GM12878 (cell line): ENCODE data around the gene MAFG. TPM values are rescaled to one million over a fixed set of nuclear protein-coding genes. Genes with fewer than 3 reads are reported as not detected.
A peak's percentile ranks its signal among the peaks of the same experiment; 100 is the strongest.

Experiments used
- BCL3 ChIP-seq: IDR thresholded peaks from 2 replicates; pipeline ENCODE4 v1.6.1; 2011; ENCODE audit warnings: borderline replicate concordance, low read depth, mild to moderate bottlenecking, moderate library complexity, low read length; ENCODE audit not compliant: insufficient read depth, poor library complexity, severe bottlenecking
- CBFB ChIP-seq: IDR thresholded peaks from 2 replicates; pipeline ENCODE4 v1.6.1; 2016; ENCODE audit warnings: antibody characterized with exemption, low read depth
- CHD1 ChIP-seq: IDR thresholded peaks from 2 replicates; pipeline ENCODE4 v1.6.1; 2012; ENCODE audit warnings: low read depth, low read length, improper control_type of control experiment
- CREM ChIP-seq: IDR thresholded peaks from 2 replicates; pipeline ENCODE4 v1.6.1; 2014; ENCODE audit warnings: antibody characterized with exemption, low read depth
- CTCF ChIP-seq, 3 experiments: IDR thresholded peaks in 2 of 3; conservative IDR thresholded peaks in 1 of 3; 2 replicates each; pipeline ENCODE4 v1.5.1; 2011; ENCODE audit warnings: low read depth in 3 of 3, low read length in 3 of 3, mild to moderate bottlenecking in 3 of 3, control low read depth in 2 of 3, moderate library complexity in 2 of 3, inconsistent platforms in 1 of 3, mixed read lengths in 1 of 3; ENCODE audit not compliant: control insufficient read depth in 2 of 3, insufficient read depth in 1 of 3; ENCODE audit errors: extremely low read depth in 1 of 3
- IRF5 ChIP-seq: fragments of 450-650 bp; IDR thresholded peaks from 2 replicates; pipeline ENCODE4 v1.6.1; 2017; ENCODE audit warnings: borderline replicate concordance
- NFYA ChIP-seq: IDR thresholded peaks from 2 replicates; pipeline ENCODE4 v1.6.1; 2011; ENCODE audit warnings: low read depth, mild to moderate bottlenecking, low read length, improper control_type of control experiment, borderline replicate concordance
- NR2C1 ChIP-seq: fragments of 450-650 bp; IDR thresholded peaks from 2 replicates; pipeline ENCODE4 v1.6.1; 2017; ENCODE audit warnings: antibody characterized with exemption, mild to moderate bottlenecking, moderate library complexity
- POLR2AphosphoS2 ChIP-seq: IDR thresholded peaks from 2 replicates; pipeline ENCODE4 v1.6.1; 2011; ENCODE audit warnings: low read depth, mild to moderate bottlenecking, low read length, improper control_type of control experiment, moderate library complexity
- SMARCA5 ChIP-seq: fragments of 450-650 bp; IDR thresholded peaks from 2 replicates; pipeline ENCODE4 v1.6.1; 2017; ENCODE audit warnings: mild to moderate bottlenecking
- SPI1 ChIP-seq: IDR thresholded peaks from 2 replicates; pipeline ENCODE4 v1.6.1; 2011; ENCODE audit warnings: low read depth, mild to moderate bottlenecking, low read length, moderate library complexity, borderline replicate concordance; ENCODE audit not compliant: insufficient read depth
- STAT1 ChIP-seq: fragments of 450-650 bp; conservative IDR thresholded peaks from 2 replicates; pipeline ENCODE4 v1.6.1; 2014; ENCODE audit warnings: antibody characterized with exemption, mild to moderate bottlenecking
- TCF3 ChIP-seq: IDR thresholded peaks from 2 replicates; pipeline ENCODE4 v1.6.1; 2012; ENCODE audit warnings: low read depth, mild to moderate bottlenecking, low read length, borderline replicate concordance; ENCODE audit not compliant: insufficient read depth
- WRNIP1 ChIP-seq: IDR thresholded peaks from 2 replicates; pipeline ENCODE4 v1.6.1; 2011; ENCODE audit warnings: low read depth, low read length, improper control_type of control experiment, borderline replicate concordance
- YY1 ChIP-seq: IDR thresholded peaks from 2 replicates; pipeline ENCODE4 v1.6.1; 2011; ENCODE audit warnings: low read depth, mild to moderate bottlenecking, low read length
- ZBED1 ChIP-seq: IDR thresholded peaks from 2 replicates; pipeline ENCODE4 v1.6.1; 2016; ENCODE audit warnings: borderline replicate concordance
- ZNF207 ChIP-seq: fragments of 450-650 bp; IDR thresholded peaks from 2 replicates; pipeline ENCODE4 v1.6.1; 2014; ENCODE audit warnings: antibody characterized with exemption, mild to moderate bottlenecking, borderline replicate concordance
- polyA plus RNA-seq, 11 experiments: library from polyadenylated mRNA; depleted of rRNA in 4 of 11; unstranded in 6 of 11; stranded (reverse) in 5 of 11; fragments of >200 nt; fragmentation: Nextera tagmentation in 4 of 11; fragmentation: Illumina TruSeq in 1 of 11; extraction: Ambion mirVana in 4 of 11; extraction: Trizol in 1 of 11; gene quantifications; 1 replicate in 1 of 11; 2 replicates in 10 of 11; pipeline versions ENCODE4 v1.2.1 to v1.2.3, GENCODE V29; 2011 to 2016; ENCODE audit warnings: inconsistent platforms in 2 of 11, missing spikeins in 2 of 11, low read depth in 1 of 11
- total RNA-seq, 4 experiments: library from RNA; depleted of rRNA in 3 of 4; stranded (reverse); fragments of >200 nt in 3 of 4; fragmentation: Illumina TruSeq in 1 of 4; extraction: Trizol in 1 of 4; gene quantifications; 2 replicates each; pipeline versions ENCODE4 v1.2.1 to v1.2.3, GENCODE V29; 2013 to 2021
- TF ChIP-seq, protein P1 (sequence below): IDR thresholded peaks from 2 replicates; pipeline ENCODE4 v1.6.1; 2012; ENCODE audit warnings: improper control_type of control experiment, low read depth, low read length; ENCODE audit not compliant: insufficient replicate concordance

The MAFG gene
- total and polyA plus RNA-seq, 10 of the 15 experiments (the other 5 are each of a cell fraction or from before 2014, with no cell fraction given): 0.48 to 20.1 (median 7.6) TPM

DNA sequence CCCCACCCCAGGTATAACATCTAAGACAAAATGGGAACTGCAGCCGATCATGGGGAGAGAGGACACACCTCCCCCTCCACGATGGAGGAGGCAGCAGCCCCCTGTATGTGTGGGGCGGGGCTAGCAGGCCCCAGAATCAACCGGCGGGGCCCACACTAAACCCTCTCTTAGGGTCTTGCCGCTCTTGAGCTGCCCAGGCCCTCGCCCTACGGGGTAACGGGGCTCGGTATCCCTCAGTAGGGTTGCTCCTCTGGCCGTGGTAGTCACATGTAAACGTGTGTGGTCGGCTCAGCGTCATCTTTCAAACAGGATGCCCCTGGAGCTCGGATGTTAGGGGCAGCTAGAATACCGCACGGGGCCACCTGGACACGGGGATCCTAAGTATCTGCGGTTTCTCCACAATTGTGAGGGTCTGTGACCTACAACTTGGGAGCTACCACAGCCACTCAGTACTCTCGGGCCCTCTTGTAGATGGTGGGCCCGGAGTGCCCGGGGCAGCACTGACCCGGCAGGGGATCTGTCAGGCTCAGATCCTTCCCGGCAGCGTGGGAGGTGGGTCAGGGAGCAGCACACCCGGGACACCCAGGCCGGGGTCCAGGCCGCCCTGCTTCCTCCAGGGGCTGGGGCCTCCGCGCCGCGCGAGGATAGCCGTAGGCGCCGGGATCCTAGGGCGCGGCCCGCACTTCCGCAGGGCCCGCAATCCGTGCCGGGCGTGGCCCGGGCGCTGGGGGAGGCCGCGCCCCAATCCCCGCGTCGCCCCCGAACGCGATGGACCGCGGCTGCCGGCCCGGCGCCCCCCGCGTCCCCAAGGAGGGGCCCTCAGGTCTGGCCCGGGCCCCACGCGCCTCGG lies 57.2 kb downstream of the MAFG start (continued):
- TF ChIP-seq, protein P1, sequence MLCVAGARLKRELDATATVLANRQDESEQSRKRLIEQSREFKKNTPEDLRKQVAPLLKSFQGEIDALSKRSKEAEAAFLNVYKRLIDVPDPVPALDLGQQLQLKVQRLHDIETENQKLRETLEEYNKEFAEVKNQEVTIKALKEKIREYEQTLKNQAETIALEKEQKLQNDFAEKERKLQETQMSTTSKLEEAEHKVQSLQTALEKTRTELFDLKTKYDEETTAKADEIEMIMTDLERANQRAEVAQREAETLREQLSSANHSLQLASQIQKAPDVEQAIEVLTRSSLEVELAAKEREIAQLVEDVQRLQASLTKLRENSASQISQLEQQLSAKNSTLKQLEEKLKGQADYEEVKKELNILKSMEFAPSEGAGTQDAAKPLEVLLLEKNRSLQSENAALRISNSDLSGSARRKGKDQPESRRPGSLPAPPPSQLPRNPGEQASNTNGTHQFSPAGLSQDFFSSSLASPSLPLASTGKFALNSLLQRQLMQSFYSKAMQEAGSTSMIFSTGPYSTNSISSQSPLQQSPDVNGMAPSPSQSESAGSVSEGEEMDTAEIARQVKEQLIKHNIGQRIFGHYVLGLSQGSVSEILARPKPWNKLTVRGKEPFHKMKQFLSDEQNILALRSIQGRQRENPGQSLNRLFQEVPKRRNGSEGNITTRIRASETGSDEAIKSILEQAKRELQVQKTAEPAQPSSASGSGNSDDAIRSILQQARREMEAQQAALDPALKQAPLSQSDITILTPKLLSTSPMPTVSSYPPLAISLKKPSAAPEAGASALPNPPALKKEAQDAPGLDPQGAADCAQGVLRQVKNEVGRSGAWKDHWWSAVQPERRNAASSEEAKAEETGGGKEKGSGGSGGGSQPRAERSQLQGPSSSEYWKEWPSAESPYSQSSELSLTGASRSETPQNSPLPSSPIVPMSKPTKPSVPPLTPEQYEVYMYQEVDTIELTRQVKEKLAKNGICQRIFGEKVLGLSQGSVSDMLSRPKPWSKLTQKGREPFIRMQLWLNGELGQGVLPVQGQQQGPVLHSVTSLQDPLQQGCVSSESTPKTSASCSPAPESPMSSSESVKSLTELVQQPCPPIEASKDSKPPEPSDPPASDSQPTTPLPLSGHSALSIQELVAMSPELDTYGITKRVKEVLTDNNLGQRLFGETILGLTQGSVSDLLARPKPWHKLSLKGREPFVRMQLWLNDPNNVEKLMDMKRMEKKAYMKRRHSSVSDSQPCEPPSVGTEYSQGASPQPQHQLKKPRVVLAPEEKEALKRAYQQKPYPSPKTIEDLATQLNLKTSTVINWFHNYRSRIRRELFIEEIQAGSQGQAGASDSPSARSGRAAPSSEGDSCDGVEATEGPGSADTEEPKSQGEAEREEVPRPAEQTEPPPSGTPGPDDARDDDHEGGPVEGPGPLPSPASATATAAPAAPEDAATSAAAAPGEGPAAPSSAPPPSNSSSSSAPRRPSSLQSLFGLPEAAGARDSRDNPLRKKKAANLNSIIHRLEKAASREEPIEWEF: no peak
- TF ChIP-seq POLR2AphosphoS2 (peak; percentile 64; the same call in 1 of the 2 replicates), SPI1 (peak; percentile 34; the same call in 1 of the 2 replicates), IRF5 (no peak), CBFB (no peak), STAT1 (peak; percentile 60; the same call in 1 of the 2 replicates), YY1 (no peak), NR2C1 (no peak), CHD1 (no peak), CREM (0 out of 2 replicates have a peak, but pooled peaks have one; percentile 5), NFYA (no peak), TCF3 (0 out of 2 replicates have a peak, but pooled peaks have one; percentile 29), CTCF (IDR thresholded peaks at IDR 0.05 in 2 of 3, conservative IDR thresholded peaks at IDR 0.05 in 1 of 3; ENCODE audit: control insufficient read depth in 2 of 3, extremely low read depth in 1 of 3, insufficient read depth in 1 of 3, low read depth in 3 of 3, low read length in 3 of 3) (no peak), ZBED1 (no peak), WRNIP1 (no peak), SMARCA5 (peak; percentile 45; the same call in 1 of the 2 replicates), ZNF207 (0 out of 2 replicates have a peak, but pooled peaks have one; percentile 37), BCL3 (peak; percentile 30)
